Lung (tissue), 12 donors: ENCODE data around the gene TM9SF2. TPM values are rescaled to one million over a fixed set of nuclear protein-coding genes. Genes with fewer than 3 reads are reported as not detected.
A peak's percentile ranks its signal among the peaks of the same experiment; 100 is the strongest.

Experiments
- ATAC-seq: fragments of 200-7000 bp; cut with Tn5 transposase; one replicate; pipeline ENCODE4 v1.9.1; 2020; ENCODE audit warnings: moderate number of reproducible peaks; ENCODE audit not compliant: insufficient read depth, low FRiP score
- DNase-seq, 3 donors: peaks; one replicate each; pipeline ENCODE4 v3.0.0-alpha.2; 2013 to 2017
- H3K27ac ChIP-seq, 2 donors: one replicate each; pipeline ENCODE4 v1.5.1; 2013; ENCODE audit warnings: mild to moderate bottlenecking in 2 of 2, moderate library complexity in 2 of 2, control low read depth in 1 of 2, inconsistent platforms in 1 of 2, low read depth in 1 of 2, low read length in 1 of 2
- H3K27me3 ChIP-seq, 3 donors: one replicate each; pipeline ENCODE4 v1.5.1; 2013; ENCODE audit warnings: low read length in 2 of 3; ENCODE audit not compliant: control insufficient read depth in 3 of 3, insufficient read depth in 3 of 3
- H3K36me3 ChIP-seq, 4 donors: one replicate each; pipeline ENCODE4 v1.5.1; 2013; ENCODE audit warnings: low read length in 4 of 4, mild to moderate bottlenecking in 1 of 4, moderate library complexity in 1 of 4; ENCODE audit not compliant: control insufficient read depth in 4 of 4, insufficient read depth in 4 of 4
- H3K4me1 ChIP-seq, 5 donors: one replicate each; pipeline ENCODE4 v1.5.1; 2013; ENCODE audit warnings: low read length in 5 of 5, mild to moderate bottlenecking in 2 of 5, moderate library complexity in 1 of 5; ENCODE audit not compliant: control insufficient read depth in 5 of 5, insufficient read depth in 5 of 5
- H3K4me3 ChIP-seq: one replicate; pipeline ENCODE4 v1.5.1; 2013; ENCODE audit warnings: mild to moderate bottlenecking, control low read depth, moderate library complexity
- H3K9ac ChIP-seq, 2 donors: one replicate each; pipeline ENCODE4 v1.5.1; 2013; ENCODE audit warnings: low read length in 2 of 2, control low read depth in 1 of 2; ENCODE audit not compliant: insufficient read depth in 1 of 2
- H3K9me3 ChIP-seq, 4 donors: one replicate each; pipeline ENCODE4 v1.5.1; 2013; ENCODE audit warnings: low read length in 3 of 4, mild to moderate bottlenecking in 1 of 4, moderate library complexity in 1 of 4; ENCODE audit not compliant: control insufficient read depth in 4 of 4, insufficient read depth in 3 of 4
- WGBS, 2 donors: extraction: QIAGEN DNeasy Blood & Tissue Kit; methylation state at CpG; one replicate each; pipeline ENCODE4 v1.1.7; 2013; 5-methylcytosine and 5-hydroxymethylcytosine counted together
- polyA plus RNA-seq, 2 donors: library from polyadenylated mRNA; stranded (reverse); fragments of 200-250 nt; gene quantifications; one replicate each; pipeline ENCODE4 v1.2.1, GENCODE V29; 2013
- total RNA-seq, 2 donors: library from RNA; depleted of rRNA in 1 of 2; stranded (reverse); fragments of >200 nt in 1 of 2; gene quantifications; one replicate each; pipeline ENCODE4 v1.2.1, GENCODE V29; 2014 to 2021
- TF ChIP-seq, protein P1 (sequence below): IDR thresholded peaks from 2 replicates; pipeline ENCODE4 v1.5.1; 2012; ENCODE audit warnings: mild to moderate bottlenecking; ENCODE audit errors: control extremely low read depth, extremely low read depth
- donor health status: control.
- donor health status: control.
- donor health status: Bipolar disorder and iron deficiency.
- donor health status: healthy.
- donor health status: DM: yes; HTN: yes; CAD: no.

TM9SF2 gene
- total and polyA plus RNA-seq, 4 donors, result 54.4 to 164 (median 110) TPM

DNA sequence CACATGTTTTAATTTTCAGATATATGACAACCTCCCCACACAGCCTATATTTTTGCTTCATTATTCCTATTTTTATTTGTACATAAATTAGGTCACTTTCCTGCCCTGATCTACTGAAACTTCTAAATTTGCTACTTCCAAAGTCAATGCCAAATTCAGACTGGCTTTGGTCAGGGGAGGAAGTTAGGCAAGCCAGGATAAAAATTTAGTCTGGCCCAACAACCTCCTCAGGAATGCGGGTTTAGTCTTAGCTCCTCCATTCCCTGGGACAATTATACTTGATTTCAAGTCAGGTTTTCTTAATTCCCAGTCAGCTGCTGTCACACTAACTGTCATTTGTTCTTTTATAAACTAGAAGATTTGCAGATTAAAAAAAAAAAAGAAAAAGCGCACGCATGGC lies 84.3 kb downstream of the TM9SF2 start:
- Histone ChIP-seq H3K4me1 (peaks cover 0 to 7% (median 2%) of the 10 kb centered on the region in 5 donors), H3K36me3 (no peaks in the 10 kb centered on the region), H3K27ac (no peak overlapping the region), H3K9ac (no peak overlapping the region), H3K27me3 (no peaks in the 10 kb centered on the region), H3K4me3 (no peak overlapping the region), H3K9me3 (peaks cover 0 to 3% (median 0%) of the 10 kb centered on the region in 4 donors)
- 72 to 91% methylated on average over 3 of the region's 3 CpGs for WGBS, 2 donors
- ATAC-seq (no peak), DNase-seq (peak in 1 of 3 donors; percentile 24)
- TF ChIP-seq, protein P1, sequence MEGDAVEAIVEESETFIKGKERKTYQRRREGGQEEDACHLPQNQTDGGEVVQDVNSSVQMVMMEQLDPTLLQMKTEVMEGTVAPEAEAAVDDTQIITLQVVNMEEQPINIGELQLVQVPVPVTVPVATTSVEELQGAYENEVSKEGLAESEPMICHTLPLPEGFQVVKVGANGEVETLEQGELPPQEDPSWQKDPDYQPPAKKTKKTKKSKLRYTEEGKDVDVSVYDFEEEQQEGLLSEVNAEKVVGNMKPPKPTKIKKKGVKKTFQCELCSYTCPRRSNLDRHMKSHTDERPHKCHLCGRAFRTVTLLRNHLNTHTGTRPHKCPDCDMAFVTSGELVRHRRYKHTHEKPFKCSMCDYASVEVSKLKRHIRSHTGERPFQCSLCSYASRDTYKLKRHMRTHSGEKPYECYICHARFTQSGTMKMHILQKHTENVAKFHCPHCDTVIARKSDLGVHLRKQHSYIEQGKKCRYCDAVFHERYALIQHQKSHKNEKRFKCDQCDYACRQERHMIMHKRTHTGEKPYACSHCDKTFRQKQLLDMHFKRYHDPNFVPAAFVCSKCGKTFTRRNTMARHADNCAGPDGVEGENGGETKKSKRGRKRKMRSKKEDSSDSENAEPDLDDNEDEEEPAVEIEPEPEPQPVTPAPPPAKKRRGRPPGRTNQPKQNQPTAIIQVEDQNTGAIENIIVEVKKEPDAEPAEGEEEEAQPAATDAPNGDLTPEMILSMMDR, result no peak

- Histone ChIP-seq H3K36me3 (no peaks in the 10 kb centered on the region), H3K4me1 (peaks cover 0 to 7% (median 2%) of the 10 kb centered on the region in 5 donors), H3K9ac (no peak overlapping the region), H3K4me3 (no peak overlapping the region), H3K9me3 (peaks cover 0 to 3% (median 0%) of the 10 kb centered on the region in 4 donors), H3K27me3 (no peaks in the 10 kb centered on the region), H3K27ac (no peak overlapping the region)
- ATAC-seq (no peak), DNase-seq (no peak)
- TF ChIP-seq, protein P1, result no peak
- WGBS, 2 donors, result 93 to 94% methylated on average over 8 of the region's 8 CpGs
Observed at GRCh38 chr13:99587021-99587420, 85.7 kb downstream of the TM9SF2 start.

GRCh38 chr13:99587893-99588606 lies 86.8 kb downstream of the TM9SF2 start:
- Histone ChIP-seq H3K36me3 (no peaks in the 10 kb centered on the region), H3K4me3 (no peak overlapping the region), H3K9me3 (peaks cover 0 to 3% (median 0%) of the 10 kb centered on the region in 4 donors), H3K27ac (no peak overlapping the region), H3K4me1 (peaks cover 0 to 7% (median 2%) of the 10 kb centered on the region in 5 donors), H3K9ac (no peak overlapping the region), H3K27me3 (no peaks in the 10 kb centered on the region)
- TF ChIP-seq, protein P1, result no peak
- WGBS, 2 donors, result 96 to 97% methylated on average over 4 of the region's 4 CpGs
- no peak for ATAC-seq
- DNase-seq, result no peak

GRCh38 chr13:99589575-99589974 lies 88.3 kb downstream of the TM9SF2 start:
- H3K4me1 ChIP-seq, result peaks cover 0 to 7% (median 2%) of the 10 kb centered on the region in 5 donors
- H3K27me3 ChIP-seq, result no peaks in the 10 kb centered on the region
- H3K9ac ChIP-seq, result no peak overlapping the region
- ATAC-seq (no peak), DNase-seq (no peak)
- no peaks in the 10 kb centered on the region for H3K36me3 ChIP-seq
- TF ChIP-seq, protein P1, result no peak
- peaks cover 0 to 3% (median 0%) of the 10 kb centered on the region in 4 donors for H3K9me3 ChIP-seq
- no peak overlapping the region for H3K4me3 ChIP-seq
- WGBS, 2 donors, result 93 to 94% methylated on average over 6 of the region's 6 CpGs
- no peak overlapping the region for H3K27ac ChIP-seq
